HTERT RPE-1 (cell line): ENCODE results near the gene LTC4S.

Experiments
- in situ Hi-C: fragments of 300-500 bp; cut with MboI; formaldehyde crosslinking; loops from 4 replicates; pipeline ENCODE4 v1.14.3; 2020; ENCODE audit warnings: low sequenced_read_pairs

LTC4S gene

GRCh38 chr5:179795049-179795862 lies 1.5 kb downstream of the LTC4S start:
- in situ Hi-C loops: no loop called here

DNA sequence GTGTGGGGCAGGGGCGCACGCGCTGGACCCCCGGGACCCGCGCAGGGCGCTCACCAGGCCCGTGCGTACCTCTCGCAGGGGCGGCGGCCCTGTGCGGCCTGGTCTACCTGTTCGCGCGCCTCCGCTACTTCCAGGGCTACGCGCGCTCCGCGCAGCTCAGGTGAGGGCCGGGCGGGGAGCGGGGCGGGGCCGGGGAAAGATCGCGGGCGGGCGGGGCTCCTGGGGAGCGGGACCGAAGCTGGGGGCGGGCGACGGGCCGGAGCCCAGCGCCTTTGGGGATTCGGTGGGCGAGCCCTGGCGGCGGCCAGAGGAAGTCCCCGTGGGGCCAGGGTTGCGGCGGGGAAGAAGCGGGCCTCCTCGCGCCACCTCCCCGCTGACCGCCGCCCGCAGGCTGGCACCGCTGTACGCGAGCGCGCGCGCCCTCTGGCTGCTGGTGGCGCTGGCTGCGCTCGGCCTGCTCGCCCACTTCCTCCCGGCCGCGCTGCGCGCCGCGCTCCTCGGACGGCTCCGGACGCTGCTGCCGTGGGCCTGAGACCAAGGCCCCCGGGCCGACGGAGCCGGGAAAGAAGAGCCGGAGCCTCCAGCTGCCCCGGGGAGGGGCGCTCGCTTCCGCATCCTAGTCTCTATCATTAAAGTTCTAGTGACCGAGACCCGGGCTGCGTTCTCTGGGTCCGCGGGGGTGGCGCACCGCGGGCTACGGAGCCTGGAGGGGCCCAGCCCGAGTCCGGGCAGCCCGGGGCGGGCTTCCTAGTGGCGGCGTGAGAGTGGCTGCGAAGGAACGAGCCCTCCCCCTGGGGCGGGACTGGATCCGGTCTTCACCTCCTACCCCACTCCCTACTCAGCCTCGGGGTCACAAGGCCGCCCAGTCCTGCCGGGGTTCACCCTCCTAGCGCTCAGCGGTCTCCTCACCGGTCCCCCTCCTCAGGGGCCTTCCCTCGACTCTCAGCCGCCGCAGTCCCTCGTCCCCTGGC lies 2.4 kb downstream of the LTC4S start:
- in situ Hi-C loops: no loop called here

DNA sequence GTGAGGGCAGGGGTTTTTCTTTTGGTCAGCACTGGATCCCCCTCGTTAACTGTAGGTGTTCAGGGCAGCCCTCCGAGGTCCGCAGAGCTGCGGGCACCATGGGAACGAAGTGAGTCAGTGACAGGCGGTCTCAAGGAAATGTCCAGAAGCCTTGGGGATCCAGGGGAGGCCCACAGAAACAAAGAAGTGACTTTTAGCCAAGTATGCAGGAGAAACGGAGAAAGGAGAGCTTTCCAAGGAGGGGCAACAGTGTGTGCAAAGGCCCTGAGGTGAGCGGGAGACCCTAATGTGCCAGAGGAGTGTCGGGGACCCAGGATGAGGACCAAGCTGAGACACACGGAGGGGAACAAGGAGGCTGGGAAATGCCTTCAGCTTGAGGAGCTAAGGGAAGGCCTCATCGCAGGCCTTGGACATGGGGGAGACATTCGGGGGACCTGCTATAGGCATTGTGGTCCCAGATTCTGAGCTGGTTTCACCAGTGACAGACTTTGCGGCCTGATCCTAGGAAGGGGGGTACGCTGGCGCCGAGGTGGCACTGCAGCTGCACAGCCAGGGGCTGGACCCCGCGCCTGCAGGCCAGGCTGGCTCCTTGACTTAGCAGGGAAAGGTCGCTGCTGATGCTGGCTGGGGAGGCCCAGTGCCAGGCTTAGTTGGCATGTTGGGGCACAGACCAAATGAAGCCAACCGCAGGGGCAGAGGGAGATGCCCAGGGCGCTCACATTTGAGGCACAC lies 3.3 kb downstream of the LTC4S start:
- in situ Hi-C loops: no loop called here

DNA sequence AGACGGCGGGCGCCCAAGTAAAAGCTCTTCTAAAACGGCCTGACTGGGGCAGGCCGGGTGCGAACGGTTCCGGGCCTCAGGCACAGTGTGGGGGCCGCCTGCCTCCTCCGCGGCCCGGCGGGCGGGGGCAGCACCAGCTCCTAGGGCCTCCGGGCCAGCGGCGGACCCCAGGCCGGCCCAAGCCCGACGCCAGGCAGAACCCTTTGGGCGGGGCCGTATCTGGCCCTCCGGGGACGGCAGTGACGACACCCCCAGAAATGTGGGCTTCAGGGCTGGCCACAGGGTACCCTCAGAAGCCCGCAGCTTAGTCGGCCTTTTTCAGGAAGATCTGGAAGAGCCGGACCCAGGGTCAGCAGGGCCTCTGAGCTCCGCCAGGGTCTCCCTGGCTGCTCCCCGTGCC lies 4.0 kb downstream of the LTC4S start:
- in situ Hi-C loops: no loop called here

DNA sequence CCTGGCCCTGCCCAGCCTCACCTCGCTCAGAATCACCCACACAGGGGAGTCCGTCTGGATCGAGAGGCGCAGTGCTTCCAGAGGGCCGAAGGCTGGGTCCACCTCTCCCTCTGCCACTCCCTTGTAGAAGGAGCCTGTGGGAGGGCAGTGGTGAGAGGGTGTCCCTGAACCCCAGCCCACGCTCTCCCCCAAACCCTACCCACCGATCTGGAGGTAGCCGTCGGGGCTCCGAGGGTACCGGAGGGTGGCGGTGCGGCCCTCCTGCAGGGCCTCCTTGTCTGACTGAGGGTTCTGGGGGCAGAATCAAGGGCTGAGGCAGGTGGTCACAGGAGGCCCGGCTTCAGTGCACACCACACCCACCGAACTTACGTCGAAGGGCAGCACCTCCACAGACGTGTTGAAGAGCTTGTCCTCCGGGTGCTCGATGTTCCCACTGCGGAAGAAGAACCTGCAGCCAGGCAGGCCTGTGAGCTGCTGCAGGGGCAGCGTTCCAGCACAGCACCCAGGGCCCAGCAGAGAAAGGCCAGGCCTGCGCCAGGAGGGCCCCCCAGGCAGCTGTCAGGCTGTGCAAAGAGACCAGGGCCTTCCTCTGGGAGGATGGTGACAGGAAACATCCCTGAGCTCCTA lies 4.5 kb downstream of the LTC4S start:
- in situ Hi-C loops: no loop called here

DNA sequence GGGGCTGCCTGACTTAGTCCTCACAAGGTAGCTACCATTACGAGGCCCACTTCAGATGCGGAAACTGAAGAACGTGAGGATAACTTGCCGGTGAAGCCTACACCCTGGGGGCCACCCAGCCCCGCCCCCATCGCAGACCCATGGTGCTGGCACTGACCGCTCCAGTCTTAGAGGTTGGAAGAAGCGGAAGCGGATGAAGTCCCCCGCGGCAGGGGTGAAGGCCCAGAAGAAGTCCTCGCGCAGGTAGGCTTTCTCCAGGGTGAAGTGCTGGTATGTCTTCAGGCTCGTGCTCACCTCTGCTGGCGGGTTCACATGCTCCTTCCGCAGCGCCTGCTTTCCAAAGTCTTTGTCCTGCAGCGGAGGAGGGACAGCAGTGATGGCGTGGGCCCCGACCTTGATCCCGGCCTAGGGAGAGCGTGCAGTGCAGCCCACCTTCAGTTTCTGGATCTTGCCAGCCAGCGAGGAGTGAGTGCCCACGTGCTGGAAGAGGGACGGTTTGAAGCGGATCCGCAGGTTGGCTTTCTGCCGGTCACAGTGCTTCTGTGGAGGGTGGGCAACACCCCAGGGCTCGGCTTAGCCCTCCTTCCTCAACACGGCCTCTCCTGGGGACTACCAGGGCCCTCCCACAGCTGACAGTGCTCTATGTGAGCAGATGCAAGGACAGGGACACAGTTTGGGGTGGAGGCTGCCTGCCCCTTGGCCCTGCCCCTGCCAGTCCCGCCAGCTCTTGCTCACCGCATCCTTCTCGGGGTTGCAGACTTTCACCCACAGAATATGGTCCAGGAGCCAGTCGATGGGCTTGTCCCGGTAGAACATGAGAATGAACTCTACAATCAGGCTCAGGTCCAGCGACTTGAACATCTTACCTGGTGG lies 5.2 kb downstream of the LTC4S start:
- in situ Hi-C loops: no loop called here

DNA sequence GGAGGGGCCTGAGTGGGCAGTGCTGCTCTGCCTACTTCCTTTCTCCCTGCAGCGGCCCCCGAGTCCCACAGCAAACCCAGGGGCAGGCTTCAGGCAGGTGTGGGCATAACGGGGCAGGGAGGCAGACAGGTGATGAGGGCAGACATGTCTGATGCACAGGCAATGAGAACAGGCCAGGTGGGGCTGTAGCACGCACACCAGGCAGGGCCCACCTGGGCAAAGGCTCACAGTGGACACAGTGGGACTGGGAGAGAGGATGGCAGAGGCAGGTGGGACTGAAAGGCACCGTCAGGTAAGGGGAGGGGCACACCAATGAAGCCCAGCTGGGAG lies 5.8 kb downstream of the LTC4S start:
- in situ Hi-C loops: no loop called here

- in situ Hi-C loops: no loop called here
Measured at GRCh38 chr5:179800071-179800695, 6.4 kb downstream of the LTC4S start.

DNA sequence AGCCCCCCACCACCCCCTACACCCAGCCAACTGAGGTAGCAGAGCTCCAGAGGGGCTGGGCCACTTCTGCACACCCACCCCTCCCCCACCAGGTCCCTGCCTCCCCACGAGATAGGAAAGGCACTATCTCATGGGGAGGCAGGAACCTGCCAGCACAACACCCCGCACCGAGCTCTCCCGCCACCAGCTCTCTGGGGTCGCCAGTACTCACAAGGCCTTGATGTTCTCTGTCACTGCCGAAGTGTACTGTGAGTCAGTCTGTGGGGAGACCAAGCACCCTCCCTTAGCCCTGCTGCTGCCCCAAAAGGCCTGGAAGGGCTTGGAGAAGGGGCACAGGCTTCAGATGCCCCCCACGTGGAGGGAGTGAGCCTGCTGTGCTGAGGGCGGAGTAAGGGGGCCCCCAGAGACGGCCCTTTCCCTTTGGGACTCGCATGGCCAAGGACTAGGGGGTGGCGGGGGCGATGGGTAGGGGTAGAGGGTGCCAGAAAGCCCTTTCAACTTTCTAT lies 7.0 kb downstream of the LTC4S start:
- in situ Hi-C loops: no loop called here

GRCh38 chr5:179801304-179802206 lies 7.8 kb downstream of the LTC4S start:
- in situ Hi-C loops: no loop called here

GRCh38 chr5:179802207-179802883 lies 8.6 kb downstream of the LTC4S start:
- in situ Hi-C loops: no loop called here

DNA sequence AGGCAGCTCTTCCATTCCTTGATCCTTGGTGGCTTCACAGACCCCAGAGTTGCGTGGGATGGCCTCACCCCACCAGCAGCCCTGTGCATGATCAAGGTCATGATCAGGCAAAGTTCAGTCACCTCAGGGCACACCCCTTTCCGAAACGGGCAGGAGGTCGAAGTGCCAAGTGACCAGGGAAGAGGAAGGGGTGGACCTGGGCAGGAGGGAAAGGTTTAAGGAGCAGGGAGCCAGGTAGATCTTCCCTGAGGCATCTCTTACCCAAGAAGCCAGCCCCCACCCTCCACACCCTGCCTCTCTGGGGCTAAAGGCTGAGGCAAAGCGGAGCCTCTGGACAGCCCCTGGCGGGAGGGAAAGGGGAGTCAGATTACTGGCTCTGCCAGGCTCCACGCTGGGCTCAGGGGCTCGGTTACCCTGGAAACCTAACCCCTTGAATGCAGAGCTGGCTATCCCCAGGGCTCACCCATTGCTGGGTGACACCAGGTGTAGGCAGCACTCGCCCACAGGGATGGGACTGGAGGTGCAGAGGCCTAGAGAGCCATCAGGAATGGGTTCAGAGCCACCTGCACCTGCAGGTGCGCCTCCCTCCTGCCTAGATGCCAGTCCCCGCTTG lies 9.3 kb downstream of the LTC4S start:
- in situ Hi-C loops: no loop called here

GRCh38 chr5:179803651-179804554 lies 10.1 kb downstream of the LTC4S start:
- in situ Hi-C loops: no loop called here

GRCh38 chr5:179804555-179804947 lies 10.8 kb downstream of the LTC4S start:
- in situ Hi-C loops: no loop called here

DNA sequence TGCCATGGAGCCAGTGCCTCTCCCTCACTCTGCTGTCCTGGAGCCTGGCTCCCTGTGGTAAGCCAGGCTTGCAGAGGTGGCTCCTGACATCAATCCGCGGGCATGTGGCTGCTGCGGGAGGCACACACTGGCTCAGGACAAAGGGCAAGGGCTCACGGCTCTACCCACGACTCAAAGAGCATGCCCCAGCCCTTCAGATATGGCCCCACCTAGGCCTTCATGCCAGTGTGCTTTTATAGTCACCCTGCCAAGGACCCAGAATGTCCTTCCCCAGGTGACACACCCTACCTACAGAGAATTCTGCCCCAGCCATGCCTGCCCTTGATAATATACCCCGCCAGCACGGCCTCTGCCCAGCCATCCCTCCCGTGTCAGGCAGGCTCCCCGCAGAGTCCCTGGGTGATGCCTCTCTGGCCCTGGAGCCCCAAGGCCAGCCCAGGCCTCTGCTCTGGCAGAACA lies 11.3 kb downstream of the LTC4S start:
- in situ Hi-C loops: no loop called here
